Prostate gland (tissue), 2 donors: ENCODE results near the gene CALCB. TPM values are rescaled to one million over a fixed set of nuclear protein-coding genes. Genes with fewer than 3 reads are reported as not detected.

Experiments
- DNase-seq: peaks from one replicate; pipeline ENCODE4 v3.0.0-alpha.2; 2019; ENCODE audit warnings: low spot score
- H3K27ac ChIP-seq, 2 donors: fragments of 200-600 bp; sonication (generic); 2 replicates each; pipeline ENCODE4 v1.5.1; 2017 to 2019
- H3K27me3 ChIP-seq: fragments of 200-600 bp; sonication (generic); replicated peaks from 2 replicates; pipeline ENCODE4 v1.5.1; 2019; ENCODE audit not compliant: insufficient read depth
- H3K36me3 ChIP-seq, 2 donors: fragments of 200-600 bp; sonication (generic); 1 replicate in 1 of 2; 2 replicates in 1 of 2; pipeline versions ENCODE4 v1.5.1 to v1.8.1; 2017 to 2019
- H3K4me1 ChIP-seq: fragments of 200-600 bp; sonication (generic); replicated peaks from 2 replicates; pipeline ENCODE4 v1.5.1; 2019
- H3K4me3 ChIP-seq, 2 donors: fragments of 200-600 bp; sonication (generic); 2 replicates each; pipeline ENCODE4 v1.5.1; 2017 to 2019
- H3K9me3 ChIP-seq: fragments of 200-600 bp; sonication (generic); 2 replicates; pipeline ENCODE4 v1.5.1; 2017
- CTCF ChIP-seq, 4 experiments: fragments of 200-600 bp in 2 of 4; fragments of 450-650 bp in 2 of 4; sonication (generic) in 2 of 4; IDR thresholded peaks; 1 replicate in 3 of 4; 2 replicates in 1 of 4; pipeline ENCODE4 v1.5.1; 2016 to 2019; ENCODE audit warnings: antibody characterized with exemption in 4 of 4, mild to moderate bottlenecking in 2 of 4, moderate library complexity in 2 of 4
- POLR2A ChIP-seq: fragments of 450-650 bp; IDR thresholded peaks from one replicate; pipeline ENCODE4 v1.6.1; 2016; ENCODE audit warnings: antibody characterized with exemption, mild to moderate bottlenecking
- POLR2AphosphoS5 ChIP-seq: sonication (generic); formaldehyde crosslinking; IDR thresholded peaks from one replicate; pipeline ENCODE4 v1.6.1; 2017; ENCODE audit warnings: antibody characterized with exemption
- WGBS: methylation state at CpG from one replicate; pipeline ENCODE4 v1.1.5; 2018; 5-methylcytosine and 5-hydroxymethylcytosine counted together
- intact Hi-C: fragments of 100-400 bp; cut with DNase I; formaldehyde crosslinking; loops from one replicate; pipeline ENCODE4 v1.14.2; 2022
- total RNA-seq, 2 donors: library from RNA; depleted of rRNA; stranded (reverse); fragments of >200 nt; gene quantifications; one replicate each; pipeline ENCODE4 v1.1.0, GENCODE V29; 2016

Gene CALCB
- total RNA-seq, 2 donors from 2014 or later, result 0.18 to 2.4 TPM

GRCh38 chr11:15115686-15116085 is 42.3 kb downstream of the CALCB start:
- 91% methylated on average over 5 of the region's 5 CpGs for WGBS
- H3K27ac ChIP-seq, result no peak overlapping the region
- no peaks in the 10 kb centered on the region for H3K4me1 ChIP-seq
- no peaks in the 10 kb centered on the region for H3K9me3 ChIP-seq
- intact Hi-C loops, result no loop called here
- no peaks in the 10 kb centered on the region for H3K27me3 ChIP-seq
- DNase-seq, result no peak
- no peak overlapping the region for H3K4me3 ChIP-seq
- TF ChIP-seq POLR2AphosphoS5 (no peak), POLR2A (no peak), CTCF (IDR thresholded peaks at IDR 0.05) (no peak)
- no peaks in the 10 kb centered on the region for H3K36me3 ChIP-seq

GRCh38 chr11:15117751-15118150 is 44.4 kb downstream of the CALCB start:
- Histone ChIP-seq H3K36me3 (no peaks in the 10 kb centered on the region), H3K4me1 (no peaks in the 10 kb centered on the region), H3K4me3 (no peak overlapping the region), H3K27ac (no peak overlapping the region), H3K27me3 (no peaks in the 10 kb centered on the region), H3K9me3 (no peaks in the 10 kb centered on the region)
- no peak for DNase-seq
- intact Hi-C loops, result no loop called here
- 81% methylated on average over 4 of the region's 4 CpGs for WGBS
- TF ChIP-seq CTCF (IDR thresholded peaks at IDR 0.05) (no peak), POLR2A (no peak), POLR2AphosphoS5 (no peak)

GRCh38 chr11:15118431-15118830 is 45.0 kb downstream of the CALCB start:
- H3K36me3 ChIP-seq, result no peaks in the 10 kb centered on the region
- H3K9me3 ChIP-seq, result no peaks in the 10 kb centered on the region
- no peak overlapping the region for H3K27ac ChIP-seq
- DNase-seq, result no peak
- no peak overlapping the region for H3K4me3 ChIP-seq
- no peaks in the 10 kb centered on the region for H3K27me3 ChIP-seq
- TF ChIP-seq CTCF (IDR thresholded peaks at IDR 0.05) (no peak), POLR2AphosphoS5 (no peak), POLR2A (no peak)
- H3K4me1 ChIP-seq, result no peaks in the 10 kb centered on the region
- intact Hi-C loops, result no loop called here

- Histone ChIP-seq H3K27me3 (no peaks in the 10 kb centered on the region), H3K36me3 (no peaks in the 10 kb centered on the region), H3K4me1 (no peaks in the 10 kb centered on the region), H3K9me3 (no peaks in the 10 kb centered on the region), H3K4me3 (no peak overlapping the region), H3K27ac (no peak overlapping the region)
- WGBS, result 75% methylated on average over 4 of the region's 4 CpGs
- no peak for TF ChIP-seq POLR2AphosphoS5
- no peak for TF ChIP-seq CTCF (IDR thresholded peaks at IDR 0.05)
- TF ChIP-seq POLR2A, result no peak
- intact Hi-C loops, result no loop called here
- DNase-seq, result no peak
Measured at GRCh38 chr11:15119352-15119751, 46.0 kb downstream of the CALCB start.

GRCh38 chr11:15119826-15120225 is 46.4 kb downstream of the CALCB start:
- Histone ChIP-seq H3K36me3 (no peaks in the 10 kb centered on the region), H3K27me3 (no peaks in the 10 kb centered on the region), H3K4me3 (no peak overlapping the region), H3K4me1 (no peaks in the 10 kb centered on the region), H3K27ac (no peak overlapping the region), H3K9me3 (no peaks in the 10 kb centered on the region)
- no peak for DNase-seq
- intact Hi-C loops, result no loop called here
- 58% methylated on average over 1 of the region's 1 CpG for WGBS
- TF ChIP-seq POLR2A (no peak), CTCF (IDR thresholded peaks at IDR 0.05) (no peak), POLR2AphosphoS5 (no peak)
